Left ventricle myocardium inferior (tissue), 1 donor: ENCODE results near the gene CLDN34. TPM values are rescaled to one million over a fixed set of nuclear protein-coding genes. Genes with fewer than 3 reads are reported as not detected.

Source experiments
- DNase-seq: peaks from one replicate; pipeline ENCODE4 v3.0.0-alpha.2; 2020
- H3K27ac ChIP-seq: fragments of 200-600 bp; replicated peaks from 2 replicates; pipeline ENCODE4 v1.8.0; 2021
- H3K27me3 ChIP-seq: fragments of 200-600 bp; 2 replicates; pipeline ENCODE4 v1.8.0; 2021; ENCODE audit warnings: low read depth
- H3K36me3 ChIP-seq: fragments of 200-600 bp; 2 replicates; pipeline ENCODE4 v1.8.0; 2021
- H3K4me1 ChIP-seq: fragments of 200-600 bp; 2 replicates; pipeline ENCODE4 v1.8.0; 2021
- H3K4me3 ChIP-seq: fragments of 200-600 bp; 2 replicates; pipeline ENCODE4 v1.8.0; 2021; ENCODE audit warnings: mild to moderate bottlenecking, moderate library complexity
- H3K9me3 ChIP-seq: fragments of 200-600 bp; replicated peaks from 2 replicates; pipeline ENCODE4 v1.8.0; 2021
- CTCF ChIP-seq: fragments of 200-600 bp; IDR thresholded peaks from 2 replicates; pipeline ENCODE4 v1.8.0; 2021; ENCODE audit warnings: antibody characterized with exemption, mild to moderate bottlenecking, borderline replicate concordance
- intact Hi-C: fragments of 100-400 bp; cut with micrococcal nuclease; formaldehyde crosslinking; loops from one replicate; pipeline ENCODE4 v1.11.0; 2022
- long read RNA-seq: library from polyadenylated mRNA; unstranded; transcript quantifications from one replicate; pipeline ENCODE4 v2.0.0, GENCODE V29; 2021
- total RNA-seq: library from RNA; stranded (reverse); fragmentation: NEBNext Ultra II Directional; extraction: Animal tissue kit (Norgen Biotek cat#: 25700); gene quantifications from one replicate; pipeline ENCODE4 v1.2.1, GENCODE V29; 2021
- donor health status: DM: no; HTN: yes; CAD: no; lungs with severe emphysema.

The CLDN34 gene, protein sequence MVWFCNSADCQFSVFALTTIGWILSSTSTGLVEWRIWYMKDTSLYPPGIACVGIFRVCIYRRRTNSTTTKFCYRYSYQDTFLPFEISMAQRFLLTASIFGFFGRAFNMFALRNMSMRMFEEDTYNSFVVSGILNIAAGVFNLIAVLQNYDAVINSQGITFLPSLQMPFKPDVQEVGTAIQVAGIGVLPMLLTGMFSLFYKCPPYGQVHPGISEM
- total RNA-seq: not detected
- long read RNA-seq: 0 reads

- H3K27ac ChIP-seq: no peak within 1 kb of the TSS
- no peaks in the 10 kb centered on the region for H3K36me3 ChIP-seq
- no peak for DNase-seq
- no peak for TF ChIP-seq CTCF
- intact Hi-C loops: no loop called here
- no peaks in the 10 kb centered on the region for H3K27me3 ChIP-seq
- no peaks in the 10 kb centered on the region for H3K4me1 ChIP-seq
- H3K4me3 ChIP-seq: no peak within 1 kb of the TSS
- H3K9me3 ChIP-seq: no peaks in the 10 kb centered on the region
Observed at GRCh38 chrX:9966775-9967408, at the start of gene CLDN34. Gene CLDN34, plus strand, starts transcription at chrX:9967358. Its CDS starts 0 bp downstream, at chrX:9967358.

DNA sequence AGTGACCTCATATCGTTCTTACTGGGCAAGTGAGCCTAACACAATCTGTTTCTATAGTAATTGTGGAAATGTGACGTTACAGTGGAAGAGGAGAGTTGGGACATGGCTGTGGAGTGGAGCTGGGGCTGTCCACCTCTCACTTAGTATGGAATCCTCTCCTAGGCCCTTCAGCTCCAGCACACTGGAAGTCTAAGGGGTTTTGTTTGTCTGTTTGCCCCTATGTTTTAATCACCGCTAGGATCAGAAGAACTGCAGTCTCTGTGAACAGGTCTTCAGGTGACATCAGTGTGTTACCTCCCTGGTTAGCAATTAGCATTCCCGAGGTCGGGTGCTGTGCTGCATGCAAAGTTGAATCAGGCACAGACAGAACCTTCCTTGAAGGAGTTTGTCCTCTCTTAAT is 49.3 kb upstream of the CLDN34 start:
- no peak overlapping the region for H3K4me3 ChIP-seq
- H3K9me3 ChIP-seq: no peaks in the 10 kb centered on the region
- intact Hi-C loops: no loop called here
- no peak for TF ChIP-seq CTCF
- H3K27me3 ChIP-seq: no peaks in the 10 kb centered on the region
- no peak overlapping the region for H3K27ac ChIP-seq
- H3K36me3 ChIP-seq: no peaks in the 10 kb centered on the region
- H3K4me1 ChIP-seq: no peaks in the 10 kb centered on the region
- no peak for DNase-seq

DNA sequence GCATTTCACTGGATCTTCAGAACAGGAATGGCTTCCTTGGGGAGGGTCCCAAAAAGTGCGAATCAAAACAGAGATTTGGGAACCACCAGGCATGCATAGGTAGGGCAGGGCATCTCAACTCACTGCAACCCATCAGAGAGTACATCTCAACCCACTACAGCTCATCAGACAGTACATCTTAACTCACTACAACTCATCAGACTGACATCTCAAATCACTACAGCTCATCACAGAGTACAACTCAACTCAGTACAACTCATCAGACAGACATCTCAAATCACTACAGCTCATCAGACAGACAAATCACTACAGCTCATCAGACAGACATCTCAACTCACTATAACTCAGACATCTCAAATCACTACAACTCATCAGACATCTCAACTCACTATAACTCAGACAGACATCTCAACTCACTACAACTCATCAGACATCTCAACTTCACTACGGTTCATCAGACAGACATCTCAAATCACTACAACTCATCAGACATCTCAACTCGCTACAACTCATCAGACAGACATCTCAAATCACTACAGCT is 47.5 kb upstream of the CLDN34 start:
- H3K4me3 ChIP-seq: no peak overlapping the region
- TF ChIP-seq CTCF: no peak

GRCh38 chrX:9921407-9921806 is 45.8 kb upstream of the CLDN34 start:
- TF ChIP-seq CTCF: no peak
- H3K4me3 ChIP-seq: no peak overlapping the region
- intact Hi-C loops: no loop called here
- no peaks in the 10 kb centered on the region for H3K4me1 ChIP-seq
- H3K27me3 ChIP-seq: no peaks in the 10 kb centered on the region
- no peaks in the 10 kb centered on the region for H3K9me3 ChIP-seq
- DNase-seq: no peak
- no peaks in the 10 kb centered on the region for H3K36me3 ChIP-seq
- H3K27ac ChIP-seq: no peak overlapping the region

More for the DNA sequence above, 47.5 kb upstream of the CLDN34 start:
- Histone ChIP-seq H3K27ac (no peak overlapping the region), H3K4me1 (no peaks in the 10 kb centered on the region), H3K9me3 (no peaks in the 10 kb centered on the region), H3K36me3 (no peaks in the 10 kb centered on the region), H3K27me3 (no peaks in the 10 kb centered on the region)
- intact Hi-C loops: no loop called here
- DNase-seq: no peak

DNA sequence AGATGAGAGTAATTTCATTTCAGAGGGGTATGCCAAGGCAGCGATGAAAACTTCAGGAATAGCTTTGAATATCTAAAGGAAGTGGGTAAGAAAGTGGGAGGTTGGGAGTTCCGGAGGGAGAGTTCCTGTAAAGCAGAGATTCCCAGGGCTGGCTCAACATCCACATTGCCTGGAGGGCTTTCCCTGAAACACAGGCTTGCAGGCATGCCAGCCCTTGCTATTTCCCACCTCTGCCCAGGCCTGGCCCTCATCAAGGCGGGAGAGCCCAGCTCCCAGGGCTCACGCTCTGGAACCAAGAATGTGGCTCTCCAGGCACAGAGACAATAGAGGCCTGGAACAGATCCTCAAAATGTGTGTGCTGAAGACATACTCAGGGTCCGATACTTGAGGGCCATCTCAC is 43.8 kb upstream of the CLDN34 start:
- Histone ChIP-seq H3K4me3 (no peak overlapping the region), H3K27ac (no peak overlapping the region), H3K9me3 (no peaks in the 10 kb centered on the region), H3K36me3 (no peaks in the 10 kb centered on the region), H3K4me1 (no peaks in the 10 kb centered on the region), H3K27me3 (no peaks in the 10 kb centered on the region)
- no peak for TF ChIP-seq CTCF
- DNase-seq: no peak
- intact Hi-C loops: no loop called here
